ENCODE data around the gene MSANTD1.

MSANTD1 gene

GRCh38 chr4:3303565-3303824 is 54.5 kb downstream of the MSANTD1 start:
- Histone ChIP-seq H4K20me1 (ENCODE audit: insufficient read depth, low read length) (no peaks in the 10 kb centered on the region), H3K9me3 (ENCODE audit: low read length) (no peaks in the 10 kb centered on the region), H3K9me2 (ENCODE audit: low read depth, low read length) (no peaks in the 10 kb centered on the region), H3K4me3 (ENCODE audit: low read depth, low read length, poor library complexity, severe bottlenecking) (no peak overlapping the region), H3K79me2 (ENCODE audit: insufficient read depth, low read length) (no peaks in the 10 kb centered on the region), H2AFZ (ENCODE audit: low read length) (no peak overlapping the region), H3F3A (ENCODE audit: insufficient read depth, low read length) (no peaks in the 10 kb centered on the region), H3K36me3 (ENCODE audit: insufficient read depth, low read length) (no peaks in the 10 kb centered on the region), H3K4me2 (ENCODE audit: low read length) (no peak overlapping the region), H3K9ac (ENCODE audit: low read length) (no peak overlapping the region), H3K27me3 (ENCODE audit: insufficient read depth, low read length) (0 out of 2 replicates have a peak, but pooled peaks cover 3% of the 10 kb centered on the region), H3K27ac (ENCODE audit: low read depth, low read length, poor library complexity, severe bottlenecking) (no peak overlapping the region), H3K4me1 (ENCODE audit: insufficient read depth, low read length, severe bottlenecking) (no peaks in the 10 kb centered on the region)
- TF ChIP-seq CTCF (IDR thresholded peaks at IDR 0.05; ENCODE audit: low read length) (no peak), EZH2 (IDR thresholded peaks at IDR 0.05; ENCODE audit: borderline replicate concordance, low read length) (no peak)

GRCh38 chr4:3303923-3304710 is 55.2 kb downstream of the MSANTD1 start:
- no peak overlapping the region for H3K4me3 ChIP-seq (ENCODE audit: low read depth, low read length, poor library complexity, severe bottlenecking)
- H4K20me1 ChIP-seq (ENCODE audit: insufficient read depth, low read length): no peaks in the 10 kb centered on the region
- H3K36me3 ChIP-seq (ENCODE audit: insufficient read depth, low read length): no peaks in the 10 kb centered on the region
- no peak overlapping the region for H3K9ac ChIP-seq (ENCODE audit: low read length)
- H3K4me2 ChIP-seq (ENCODE audit: low read length): no peak overlapping the region
- H3K4me1 ChIP-seq (ENCODE audit: insufficient read depth, low read length, severe bottlenecking): no peaks in the 10 kb centered on the region
- H3K27ac ChIP-seq (ENCODE audit: low read depth, low read length, poor library complexity, severe bottlenecking): no peak overlapping the region
- H3F3A ChIP-seq (ENCODE audit: insufficient read depth, low read length): no peaks in the 10 kb centered on the region
- 0 out of 2 replicates have a peak, but pooled peaks cover 3% of the 10 kb centered on the region for H3K27me3 ChIP-seq (ENCODE audit: insufficient read depth, low read length)
- H3K9me3 ChIP-seq (ENCODE audit: low read length): no peaks in the 10 kb centered on the region
- no peak overlapping the region for H2AFZ ChIP-seq (ENCODE audit: low read length)
- H3K79me2 ChIP-seq (ENCODE audit: insufficient read depth, low read length): no peaks in the 10 kb centered on the region
- no peaks in the 10 kb centered on the region for H3K9me2 ChIP-seq (ENCODE audit: low read depth, low read length)
- TF ChIP-seq CTCF (IDR thresholded peaks at IDR 0.05; ENCODE audit: low read length) (no peak), EZH2 (IDR thresholded peaks at IDR 0.05; ENCODE audit: borderline replicate concordance, low read length) (no peak)

- Histone ChIP-seq H3K9me3 (ENCODE audit: low read length) (no peaks in the 10 kb centered on the region), H2AFZ (ENCODE audit: low read length) (no peak overlapping the region), H3K4me1 (ENCODE audit: insufficient read depth, low read length, severe bottlenecking) (no peaks in the 10 kb centered on the region), H3K79me2 (ENCODE audit: insufficient read depth, low read length) (no peaks in the 10 kb centered on the region), H3K36me3 (ENCODE audit: insufficient read depth, low read length) (no peaks in the 10 kb centered on the region), H3K9ac (ENCODE audit: low read length) (no peak overlapping the region), H3K27me3 (ENCODE audit: insufficient read depth, low read length) (0 out of 2 replicates have a peak, but pooled peaks cover 3% of the 10 kb centered on the region), H3K4me2 (ENCODE audit: low read length) (no peak overlapping the region), H3K4me3 (ENCODE audit: low read depth, low read length, poor library complexity, severe bottlenecking) (no peak overlapping the region), H3F3A (ENCODE audit: insufficient read depth, low read length) (no peaks in the 10 kb centered on the region), H3K9me2 (ENCODE audit: low read depth, low read length) (no peaks in the 10 kb centered on the region), H3K27ac (ENCODE audit: low read depth, low read length, poor library complexity, severe bottlenecking) (no peak overlapping the region), H4K20me1 (ENCODE audit: insufficient read depth, low read length) (no peaks in the 10 kb centered on the region)
- no peak for TF ChIP-seq CTCF (IDR thresholded peaks at IDR 0.05; ENCODE audit: low read length)
- TF ChIP-seq EZH2 (IDR thresholded peaks at IDR 0.05; ENCODE audit: borderline replicate concordance, low read length): no peak
Observed at GRCh38 chr4:3304831-3305609, 56.1 kb downstream of the MSANTD1 start.
